HG03108 (cell line): ENCODE data around the gene SNRPB2.

Source experiments
- ATAC-seq: cut with Tn5 transposase; IDR thresholded peaks from one replicate; pipeline ENCODE4 v1.9.1; 2021; ENCODE audit warnings: moderate library complexity; ENCODE audit not compliant: unreplicated experiment

The SNRPB2 gene

DNA sequence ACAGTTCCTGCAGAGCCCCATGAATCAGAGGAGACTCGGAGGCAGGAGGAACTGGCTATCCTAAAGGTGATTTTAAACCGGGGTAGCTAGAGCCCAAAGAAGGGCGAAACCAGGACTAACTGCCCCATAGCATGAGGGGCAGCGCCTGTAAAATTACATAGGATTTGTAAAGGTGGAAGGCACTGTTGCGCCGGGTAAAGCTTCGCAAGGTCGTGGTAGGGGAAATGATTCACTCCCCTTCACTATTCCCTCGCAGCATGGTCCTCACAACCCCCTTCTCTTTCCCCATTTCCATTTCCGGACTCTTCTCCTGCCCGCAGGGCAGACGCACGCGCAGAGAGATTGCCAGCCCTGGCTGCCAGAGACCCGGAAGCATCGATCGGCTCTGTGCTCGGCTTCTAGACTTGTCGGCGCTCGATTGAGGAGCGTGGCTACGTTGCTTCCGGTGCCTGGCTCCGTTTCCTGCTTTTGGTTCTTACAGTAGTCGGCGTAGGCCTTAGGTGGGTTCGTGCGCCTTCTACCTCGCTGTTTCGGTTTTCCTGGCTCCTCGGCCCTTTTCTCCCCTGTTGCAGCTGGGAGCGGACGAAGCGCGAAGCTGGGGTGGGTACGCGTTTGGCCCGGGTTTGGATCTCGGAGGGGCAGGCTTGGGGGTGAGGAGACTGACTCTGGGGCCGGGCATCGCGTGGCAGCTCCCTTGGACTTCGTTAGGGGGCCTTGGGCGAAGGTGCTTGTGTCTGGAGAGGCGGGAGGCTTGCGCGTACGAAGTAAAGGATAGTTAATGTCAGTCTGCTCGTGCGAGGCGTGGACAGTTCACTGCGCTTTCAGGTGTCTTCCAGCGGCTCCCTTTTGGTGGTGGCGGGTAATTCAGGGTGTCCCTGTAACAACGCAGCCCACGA lies at the start of gene SNRPB2:
Gene SNRPB2, plus strand, starts transcription at position 462 of the 896 bp plus-strand sequence. CDS start 1,677 bp downstream, outside the sequence.
- ATAC-seq = peak; percentile 98

DNA sequence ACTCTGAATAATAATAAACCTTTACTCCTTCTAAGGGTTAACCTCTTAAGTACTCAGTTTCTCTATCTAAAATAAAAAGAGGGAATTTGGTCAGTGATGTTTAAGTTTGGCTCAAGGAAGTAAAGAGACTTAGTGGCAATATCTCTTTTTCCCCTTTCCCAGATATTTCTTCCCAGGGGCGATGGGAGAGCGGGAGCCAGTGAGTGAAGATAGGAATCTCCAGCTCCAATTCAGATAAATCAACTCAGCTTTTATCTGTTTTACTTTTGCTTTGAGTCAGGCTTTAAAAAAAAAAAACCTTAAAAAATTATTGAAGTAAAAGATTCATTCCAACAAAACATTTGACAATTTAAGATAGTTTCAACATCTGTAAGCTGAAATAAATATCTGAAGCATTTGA lies 45.4 kb upstream of the SNRPB2 start:
- ATAC-seq = no peak

DNA sequence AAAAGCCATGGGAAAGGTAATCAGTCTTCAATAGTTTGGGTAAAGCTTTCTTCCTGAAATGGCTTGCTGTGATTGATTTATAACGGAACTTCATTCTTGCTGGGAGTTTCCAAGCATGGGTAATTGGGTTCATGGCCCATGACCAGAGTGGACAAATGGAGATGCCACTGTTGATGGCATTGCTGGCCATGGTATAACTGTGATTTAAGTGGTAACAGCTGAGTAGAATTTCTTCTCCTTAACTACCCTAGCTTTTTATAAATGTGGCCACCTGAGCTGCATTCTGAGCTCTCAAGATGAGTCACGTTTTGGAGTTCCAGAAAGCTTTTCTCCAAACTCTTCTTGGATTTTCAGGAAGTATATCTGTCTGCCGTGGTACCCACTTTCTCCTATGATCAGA lies 39.9 kb upstream of the SNRPB2 start:
- ATAC-seq = no peak

DNA sequence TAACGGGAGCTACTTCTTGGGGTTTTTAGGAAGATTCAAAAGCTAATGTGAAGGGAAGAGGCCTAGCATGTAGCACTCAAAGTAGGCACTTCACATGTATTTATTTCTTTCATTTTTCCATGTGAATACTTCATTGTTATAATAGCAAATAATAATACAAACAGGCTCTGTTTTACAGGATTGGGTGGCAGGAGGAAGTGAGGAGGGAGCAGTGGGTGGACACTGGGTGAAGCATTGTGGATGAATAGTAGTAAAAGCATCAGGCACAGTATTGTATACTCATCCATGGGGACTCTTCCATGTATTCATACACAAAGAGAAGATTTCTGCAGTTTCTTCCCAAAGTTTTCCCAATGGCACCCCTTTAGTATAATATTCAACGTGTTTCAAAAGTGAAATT lies 38.4 kb upstream of the SNRPB2 start:
- no peak for ATAC-seq

DNA sequence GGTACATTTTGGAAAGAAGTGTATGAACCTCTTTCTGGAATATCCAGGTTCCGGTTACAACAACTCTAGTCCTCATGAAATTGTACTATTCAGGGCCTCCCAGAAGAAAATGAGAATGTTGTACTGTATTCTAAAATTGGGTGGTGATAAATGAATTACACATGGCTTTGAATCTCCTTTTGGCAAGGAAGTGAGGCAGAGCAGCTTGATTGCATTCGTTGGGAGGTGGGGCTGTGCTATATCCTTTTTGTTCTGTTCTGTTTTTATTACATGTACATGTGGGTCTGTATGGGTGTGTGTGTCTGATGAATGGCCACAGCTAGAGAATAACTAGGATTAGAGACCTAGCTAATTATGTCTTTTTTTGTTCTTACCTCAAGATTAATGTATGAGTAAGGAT lies 37.8 kb upstream of the SNRPB2 start:
- ATAC-seq = no peak

DNA sequence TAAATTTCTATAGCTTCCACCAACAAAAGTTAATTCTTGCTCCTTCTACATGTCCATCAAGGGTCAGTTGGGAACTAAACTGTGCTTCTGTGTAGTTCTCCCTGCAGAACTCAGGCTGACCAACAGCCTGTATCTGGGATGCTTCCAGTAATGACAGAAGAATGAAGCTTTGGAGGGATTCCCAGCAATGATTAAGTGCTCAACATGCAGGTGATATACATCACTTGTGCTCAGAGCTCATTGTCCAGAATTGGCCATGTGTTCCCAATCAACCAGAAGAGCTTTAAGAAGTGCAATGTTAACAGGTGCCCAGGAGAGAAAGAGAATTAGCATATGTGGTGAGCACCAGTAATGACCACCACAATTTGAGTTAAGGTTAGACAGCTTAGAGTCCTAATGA lies 37.4 kb upstream of the SNRPB2 start:
- no peak for ATAC-seq

DNA sequence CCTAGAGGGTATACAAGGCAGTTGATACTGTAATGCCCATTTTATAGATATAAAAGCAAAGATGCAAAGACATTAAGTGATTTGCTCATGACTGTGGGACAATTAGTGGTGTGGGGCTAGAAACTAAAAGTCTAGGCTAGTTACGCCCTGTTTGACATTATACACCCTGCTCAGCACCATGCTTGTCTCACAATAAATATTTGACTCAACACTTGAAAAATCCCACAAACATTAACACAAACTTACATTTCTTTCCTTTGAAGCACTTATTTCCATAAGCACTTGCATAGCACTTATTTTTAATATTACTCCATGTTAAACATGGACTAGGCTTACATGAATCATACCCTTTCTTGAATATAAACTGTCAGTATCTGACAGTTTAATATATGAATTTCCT lies 36.5 kb upstream of the SNRPB2 start:
- no peak for ATAC-seq

DNA sequence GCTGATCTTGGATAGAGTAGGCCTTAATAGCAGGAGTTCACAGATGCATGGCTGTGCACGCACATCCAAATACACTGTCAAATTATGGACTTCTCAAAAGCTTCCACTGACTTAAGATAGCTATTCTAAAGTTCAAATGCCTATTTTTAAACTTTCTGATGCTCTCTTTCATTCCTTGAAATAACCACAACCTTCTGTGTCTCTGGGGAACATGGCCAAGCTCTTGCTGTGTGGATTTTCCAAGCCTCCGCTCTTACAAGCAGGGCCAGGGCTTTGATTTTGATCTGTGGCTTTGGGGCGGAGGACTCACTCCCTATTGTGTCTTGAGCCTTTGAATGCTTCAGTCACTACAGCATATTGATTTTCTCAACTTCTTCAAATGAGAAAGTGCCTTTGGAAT lies 35.7 kb upstream of the SNRPB2 start:
- ATAC-seq = no peak

DNA sequence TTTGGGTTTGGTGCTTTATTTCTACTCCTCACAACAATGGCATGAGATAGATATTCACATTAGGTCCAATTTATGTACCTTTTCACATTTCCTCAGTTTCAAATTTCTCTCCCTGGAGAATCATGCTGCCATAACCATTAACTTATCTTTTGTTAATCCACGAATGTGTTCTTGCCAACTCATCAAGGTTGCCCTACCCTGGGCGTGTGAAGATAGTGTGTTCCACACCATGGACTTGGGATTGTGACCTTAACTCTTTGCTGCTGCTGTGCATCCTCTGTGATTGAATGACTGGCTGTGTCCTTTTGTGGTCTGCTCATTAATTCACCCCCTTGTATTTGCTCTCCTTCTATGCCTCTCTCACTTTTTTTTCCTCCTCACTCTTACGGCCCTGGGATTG lies 34.2 kb upstream of the SNRPB2 start:
- no peak for ATAC-seq

DNA sequence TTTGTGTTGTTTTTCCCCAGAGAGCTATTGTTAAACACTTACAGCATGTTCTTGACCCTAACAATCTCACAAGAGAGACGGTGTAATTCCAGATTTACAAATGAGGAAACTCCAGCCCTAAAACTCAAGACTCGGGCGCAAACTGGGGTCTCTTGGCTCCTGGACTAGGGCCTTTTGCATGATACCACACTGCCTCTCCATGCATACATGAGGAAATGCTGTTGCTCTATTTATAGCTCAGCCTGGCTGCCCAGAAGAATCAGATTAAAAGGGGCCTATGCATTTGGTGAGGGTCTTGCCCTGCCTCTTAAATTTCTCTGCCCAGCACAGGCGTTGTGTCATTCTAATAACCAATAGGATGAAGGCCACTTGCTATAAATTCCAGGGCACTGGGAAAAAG lies 30.5 kb upstream of the SNRPB2 start:
- ATAC-seq = no peak

DNA sequence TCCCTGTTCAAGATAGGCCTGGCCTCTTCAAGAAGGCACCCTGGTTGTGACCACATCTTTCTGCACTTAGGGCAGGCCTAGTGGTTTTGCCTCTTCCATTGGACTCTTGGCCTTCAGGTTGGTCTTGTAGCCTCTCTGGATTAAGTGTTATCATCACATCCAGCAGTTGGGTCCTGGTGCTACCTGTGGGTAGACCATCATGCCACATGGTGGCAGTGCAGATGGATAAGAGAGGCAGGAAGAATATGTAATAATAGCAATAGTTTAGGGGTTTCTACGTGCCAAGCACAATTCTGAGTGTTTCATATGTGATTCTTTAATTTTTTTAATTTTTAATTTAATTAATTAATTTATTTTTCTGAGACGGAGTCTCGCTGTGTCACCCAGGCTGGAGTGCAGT lies 28.5 kb upstream of the SNRPB2 start:
- ATAC-seq = no peak

DNA sequence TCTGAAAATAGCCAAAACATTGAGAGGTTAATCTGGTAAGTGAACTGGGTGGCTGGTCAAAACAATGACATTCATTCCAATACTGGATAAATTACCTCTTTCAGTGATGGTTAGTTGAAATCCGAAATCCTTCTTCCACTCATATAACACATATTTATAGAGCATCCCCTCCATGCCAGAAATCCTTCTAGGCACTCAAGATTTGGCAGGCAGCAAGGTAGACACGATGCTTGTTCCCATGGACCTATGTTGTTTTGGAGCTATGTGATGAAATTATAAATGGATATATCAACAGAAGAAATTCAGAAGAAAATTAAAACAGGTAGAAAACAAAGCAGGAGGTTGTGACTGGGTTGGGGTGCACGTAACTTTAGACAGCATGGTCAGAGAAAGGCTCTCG lies 26.3 kb upstream of the SNRPB2 start:
- no peak for ATAC-seq

DNA sequence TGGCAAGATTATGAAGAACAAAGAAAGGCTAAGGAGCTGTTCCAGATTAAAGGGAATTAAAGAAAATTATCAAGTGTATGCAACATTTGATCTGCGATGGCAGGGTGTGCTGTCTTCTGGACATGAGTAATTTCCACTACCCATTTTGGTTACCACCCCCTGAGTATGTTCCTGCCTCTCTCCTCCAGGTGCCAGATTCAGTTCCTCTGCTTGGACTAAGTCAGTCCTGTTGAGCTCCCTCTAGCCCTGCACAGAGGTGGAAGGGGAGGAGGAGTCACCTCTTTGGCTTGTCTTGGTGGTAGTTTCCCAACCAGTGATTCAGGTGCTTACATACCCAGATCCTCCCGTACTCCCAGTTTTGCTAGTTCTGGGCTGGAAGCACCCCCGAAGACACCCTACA lies 22.2 kb upstream of the SNRPB2 start:
- no peak for ATAC-seq

DNA sequence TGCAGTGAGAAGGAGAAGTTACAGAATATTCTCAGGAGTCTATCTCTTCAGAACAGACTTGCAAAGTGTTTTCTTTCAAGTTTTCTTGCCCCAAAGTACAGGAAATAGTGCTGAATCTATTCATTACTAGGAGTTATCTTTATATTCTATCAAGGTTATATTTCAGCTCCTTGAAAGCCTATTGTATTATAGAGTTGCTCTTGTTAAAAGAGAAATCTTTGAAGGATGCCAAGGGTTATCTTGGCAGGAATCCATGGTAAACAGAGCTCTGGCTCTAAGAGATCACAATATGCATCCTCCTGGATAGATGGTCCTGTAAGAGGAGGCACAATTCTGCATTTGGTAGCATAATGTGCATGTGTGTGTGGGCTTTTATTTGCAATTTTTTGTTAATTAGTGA lies 21.2 kb upstream of the SNRPB2 start:
- no peak for ATAC-seq

DNA sequence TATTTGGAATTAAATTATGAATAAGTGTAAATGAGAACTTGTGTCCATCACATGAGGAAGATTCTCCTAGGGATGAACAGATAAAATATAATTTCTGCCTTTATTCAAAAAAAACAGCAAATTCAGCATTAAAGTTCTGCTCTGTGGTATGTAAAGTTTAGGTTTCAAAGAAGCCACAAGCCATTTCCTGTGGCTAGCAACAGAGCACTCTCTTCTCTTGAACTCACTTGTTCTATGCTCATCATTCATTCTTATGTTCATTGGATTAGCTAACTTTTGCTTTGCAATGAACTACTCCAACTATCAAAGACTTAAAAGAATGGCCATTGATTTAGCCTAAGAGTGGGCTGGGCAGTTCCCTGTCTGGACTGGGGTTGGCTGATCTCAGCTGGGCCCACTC lies 20.8 kb upstream of the SNRPB2 start:
- ATAC-seq = peak; percentile 86

DNA sequence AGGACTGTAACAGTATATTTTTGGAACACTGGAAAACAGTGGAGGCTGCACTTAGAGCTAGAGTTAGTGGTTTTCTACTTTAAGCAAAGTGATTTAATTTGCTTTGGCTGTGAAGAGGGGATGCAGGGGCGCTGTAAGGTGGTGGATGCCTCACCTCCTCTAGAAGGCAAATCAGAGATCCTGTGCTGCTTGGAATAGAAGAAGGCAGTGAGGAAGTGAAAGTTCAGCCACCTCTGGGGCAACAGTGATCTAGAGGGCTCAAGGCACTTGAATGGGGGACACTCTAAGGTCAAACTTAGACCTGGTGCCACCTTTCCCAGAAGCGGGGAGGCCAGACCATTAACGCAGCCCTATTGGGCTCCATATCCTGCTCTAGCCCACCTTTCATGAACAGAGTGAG lies 19.0 kb upstream of the SNRPB2 start:
- no peak for ATAC-seq

DNA sequence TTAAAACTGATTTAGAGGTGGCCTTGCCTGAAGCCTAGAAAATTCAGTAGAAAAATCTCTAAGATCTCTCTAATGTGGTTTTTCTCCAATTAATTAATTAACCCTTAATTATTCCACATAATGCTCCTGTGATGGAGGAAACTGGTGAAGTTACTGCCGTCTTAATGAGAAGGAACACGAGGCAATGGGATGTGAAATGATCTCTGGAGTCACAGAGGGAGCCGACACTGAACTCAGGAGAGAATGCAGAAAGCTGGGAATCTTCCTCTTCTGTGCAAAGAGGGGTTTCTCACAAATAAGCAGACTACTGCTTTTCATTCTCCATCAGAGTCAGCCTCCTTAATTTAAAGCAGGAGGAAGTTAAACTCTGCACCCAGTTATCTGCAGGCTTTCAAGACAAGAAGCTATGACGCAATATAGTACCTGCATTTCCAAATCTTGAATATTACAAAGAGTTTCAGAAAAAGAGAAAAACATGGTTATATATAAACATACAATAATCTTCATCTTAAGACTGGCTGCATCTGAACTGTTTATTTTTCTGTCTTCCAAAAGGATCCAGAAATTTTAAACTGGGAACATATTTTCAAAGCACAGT lies 18.1 kb upstream of the SNRPB2 start:
- no peak for ATAC-seq

DNA sequence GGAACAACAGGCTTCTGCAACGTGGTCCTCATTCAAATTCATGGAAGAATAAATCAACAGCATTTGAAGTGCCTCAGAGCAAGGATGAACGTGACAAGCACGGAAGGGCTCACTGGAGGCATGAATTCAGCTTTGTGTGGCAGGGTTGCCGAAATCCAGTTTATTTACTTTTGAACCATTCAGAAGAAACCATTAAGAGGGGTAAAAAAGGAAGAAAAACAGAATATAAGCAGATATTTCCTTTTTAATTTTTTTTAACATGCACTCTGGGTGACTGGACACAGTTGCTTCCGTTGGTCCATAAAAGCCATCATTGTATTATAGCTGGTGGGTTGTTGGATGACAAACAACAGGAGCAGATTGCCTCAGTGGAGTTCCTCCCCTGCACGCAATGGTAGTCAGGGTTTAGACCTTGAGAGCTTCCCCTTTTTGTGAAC lies 17.3 kb upstream of the SNRPB2 start:
- ATAC-seq = no peak

DNA sequence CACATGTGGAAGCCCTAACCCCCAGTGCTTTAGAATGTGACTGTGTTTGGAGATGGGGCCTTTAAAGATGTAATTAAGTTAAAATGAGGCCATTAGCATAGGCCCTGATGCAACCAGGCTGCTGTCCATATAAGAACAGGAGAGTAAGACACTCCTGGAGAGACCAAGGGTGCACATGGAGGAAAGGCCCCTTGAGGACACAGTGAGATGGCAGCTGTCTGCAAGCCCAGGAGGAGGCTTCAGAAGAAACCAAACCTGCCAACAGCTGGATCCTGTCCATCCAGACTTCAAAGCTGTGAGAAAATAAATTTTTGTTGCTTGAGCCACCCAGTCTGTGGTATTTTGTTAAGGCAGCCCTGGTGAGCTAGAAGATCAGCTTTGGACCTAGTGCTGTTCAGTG lies 16.8 kb upstream of the SNRPB2 start:
- no peak for ATAC-seq

DNA sequence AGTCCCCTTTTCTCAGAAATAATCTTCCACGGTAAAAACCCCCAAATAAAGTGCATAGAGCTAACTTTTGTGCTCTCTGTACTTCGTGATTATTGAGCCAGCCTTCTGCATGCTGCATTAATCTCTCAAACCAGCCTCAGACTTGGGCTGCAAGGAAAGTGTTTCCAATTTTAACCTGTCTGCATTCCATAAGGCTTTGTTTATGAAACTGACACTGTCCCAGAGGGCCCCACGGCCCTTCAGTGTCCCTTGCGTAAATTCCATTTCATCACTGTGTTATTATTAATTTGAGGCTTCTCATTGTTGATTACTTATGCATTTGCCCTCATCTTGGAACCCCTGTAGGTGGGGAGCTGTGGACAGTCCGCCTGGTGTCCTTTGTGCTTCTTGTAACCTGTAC lies 15.6 kb upstream of the SNRPB2 start:
- no peak for ATAC-seq

DNA sequence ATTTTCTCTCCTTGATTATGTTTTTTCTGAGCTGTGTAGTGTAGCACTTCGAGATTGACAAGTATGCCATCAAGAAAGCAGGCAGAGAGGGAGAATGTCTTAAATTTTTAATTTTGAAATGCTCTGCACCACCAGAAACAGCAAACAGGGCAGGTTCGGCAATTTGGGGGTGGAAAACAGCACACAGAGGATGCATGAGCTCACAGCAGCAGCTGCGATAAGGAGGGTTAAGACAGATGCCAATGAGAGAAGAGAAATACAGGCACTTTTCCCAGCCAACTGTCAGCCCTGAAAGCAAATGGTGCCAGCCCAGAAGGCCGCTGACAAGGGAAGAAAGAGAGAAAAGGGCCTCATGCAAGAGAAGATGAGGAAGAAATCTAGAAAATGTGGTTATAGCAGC lies 15.1 kb upstream of the SNRPB2 start:
- no peak for ATAC-seq

DNA sequence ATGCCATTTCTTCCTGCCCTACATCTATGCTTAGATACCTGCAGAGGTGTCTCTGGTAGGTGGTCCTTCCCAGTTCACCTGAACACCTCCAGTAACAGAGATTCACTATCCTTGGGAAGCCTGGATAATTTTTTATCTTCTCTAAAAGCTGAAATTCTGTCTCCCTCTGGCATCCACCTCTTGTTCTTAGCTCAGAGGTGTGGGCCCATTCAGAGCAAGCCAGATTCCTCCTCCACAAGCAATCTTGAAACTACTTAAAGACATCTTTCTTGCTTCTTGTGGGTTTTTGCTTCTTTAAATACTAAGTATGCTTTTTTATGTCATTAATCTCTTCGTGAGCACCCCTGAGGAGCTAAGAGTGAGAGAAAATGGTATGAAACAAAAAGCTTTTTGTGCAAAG lies 10.4 kb upstream of the SNRPB2 start:
- no peak for ATAC-seq

DNA sequence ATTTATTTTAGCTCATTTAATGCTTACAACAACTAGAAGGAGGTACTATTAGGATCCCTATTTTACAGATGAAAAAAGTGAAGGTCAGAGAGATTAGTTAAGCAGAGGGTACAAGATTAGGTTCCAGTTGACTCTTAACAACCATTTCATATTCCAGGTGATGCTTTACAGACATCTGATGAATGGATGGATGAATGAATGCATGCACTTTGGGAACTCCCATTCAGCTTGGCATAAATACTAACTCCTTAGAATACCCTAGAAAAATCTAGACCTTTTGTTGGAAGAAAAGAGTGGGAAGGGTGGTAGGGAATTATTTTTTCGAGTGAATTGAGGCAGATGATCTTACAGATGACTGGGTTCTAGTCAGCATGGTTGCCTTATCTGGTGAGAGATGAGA lies 746 bp upstream of the SNRPB2 start:
- no peak for ATAC-seq
